PC-3 (cell line): ENCODE results near the gene TMCC2. TPM values are rescaled to one million over a fixed set of nuclear protein-coding genes. Genes with fewer than 3 reads are reported as not detected.

ENCODE experiments used
- ATAC-seq: fragments of 200-7000 bp; cut with Tn5 transposase; 2 replicates; pipeline ENCODE4 v1.9.1; 2020; ENCODE audit warnings: mild to moderate bottlenecking, moderate library complexity
- BruUV-seq: library from RNA; stranded (reverse); fragments of 400-500 nt; replicated peaks from 2 replicates; lab custom pipeline; 2021; lab: Mats Ljungman, UMichigan
- CTCF ChIA-PET: fragments of 300-600 bp; sonication (Branson Sonifier 250); formaldehyde crosslinking; loops from one replicate; lab custom pipeline; 2022; ENCODE audit warnings: antibody characterized with exemption; lab: Charles Lee
- POLR2A ChIA-PET: fragments of 300-600 bp; sonication (Branson Sonifier 250); formaldehyde crosslinking; loops from one replicate; lab custom pipeline; 2022; ENCODE audit warnings: antibody characterized with exemption; ENCODE audit not compliant: unreplicated experiment; lab: Charles Lee
- DNase-seq: peaks from one replicate; pipeline ENCODE4 v3.0.0-alpha.2; 2015
- H2AFZ ChIP-seq: fragments of 300-600 bp; sonication (generic); 2 replicates; pipeline ENCODE4 v1.6.0; 2016; ENCODE audit warnings: antibody characterized with exemption, low read length
- H3F3A ChIP-seq: fragments of 300-600 bp; sonication (generic); one replicate; pipeline ENCODE4 v1.6.0; 2017; ENCODE audit warnings: antibody characterized with exemption, low read length, control low read depth, mild to moderate bottlenecking; ENCODE audit not compliant: unreplicated experiment
- H3K27ac ChIP-seq: fragments of 300-600 bp; sonication (generic); 2 replicates; pipeline ENCODE4 v1.5.1; 2016; ENCODE audit warnings: mild to moderate bottlenecking, low read length
- H3K27me3 ChIP-seq: fragments of 300-600 bp; sonication (generic); 2 replicates; pipeline ENCODE4 v1.6.1; 2016; ENCODE audit warnings: low read length, mixed read lengths
- H3K36me3 ChIP-seq: fragments of 300-600 bp; sonication (generic); 2 replicates; pipeline ENCODE4 v1.6.1; 2016; ENCODE audit warnings: low read depth, mixed run types, low read length, mixed read lengths
- H3K4me1 ChIP-seq: fragments of 300-600 bp; sonication (generic); 2 replicates; pipeline ENCODE4 v1.5.1; 2016; ENCODE audit warnings: low read length; ENCODE audit not compliant: insufficient read depth
- H3K4me2 ChIP-seq: fragments of 300-600 bp; sonication (generic); 2 replicates; pipeline ENCODE4 v1.6.0; 2016; ENCODE audit warnings: low read length
- H3K4me3 ChIP-seq: fragments of 300-600 bp; sonication (generic); 2 replicates; pipeline ENCODE4 v1.5.1; 2016; ENCODE audit warnings: mild to moderate bottlenecking, low read length, mixed read lengths
- H3K79me2 ChIP-seq: fragments of 300-600 bp; sonication (generic); 2 replicates; pipeline ENCODE4 v1.6.1; 2017; ENCODE audit warnings: low read length, mixed read lengths
- H3K9ac ChIP-seq: fragments of 300-600 bp; sonication (generic); 2 replicates; pipeline ENCODE4 v1.6.0; 2016; ENCODE audit warnings: mild to moderate bottlenecking, low read length
- H3K9me2 ChIP-seq: fragments of 300-600 bp; sonication (generic); replicated peaks from 2 replicates; pipeline ENCODE4 v1.6.1; 2016; ENCODE audit warnings: mixed run types, low read length, mixed read lengths
- H3K9me3 ChIP-seq: fragments of 300-600 bp; sonication (generic); 2 replicates; pipeline ENCODE4 v1.6.1; 2016; ENCODE audit warnings: low read length, mixed read lengths
- H4K20me1 ChIP-seq: fragments of 300-600 bp; sonication (generic); 2 replicates; pipeline ENCODE4 v1.6.1; 2016; ENCODE audit warnings: low read length, mixed read lengths
- CTCF ChIP-seq: fragments of 300-600 bp; sonication (generic); conservative IDR thresholded peaks from 2 replicates; pipeline ENCODE4 v1.5.1; 2017; ENCODE audit warnings: antibody characterized with exemption, low read depth, mild to moderate bottlenecking, low read length
- EZH2 ChIP-seq: fragments of 300-600 bp; sonication (generic); IDR thresholded peaks from one replicate; pipeline ENCODE4 v1.6.1; 2017; ENCODE audit warnings: antibody characterized with exemption, mild to moderate bottlenecking, low read length; ENCODE audit not compliant: unreplicated experiment
- EZH2phosphoT487 ChIP-seq: fragments of 300-600 bp; sonication (generic); IDR thresholded peaks from 2 replicates; pipeline ENCODE4 v1.6.1; 2018; ENCODE audit warnings: mild to moderate bottlenecking, antibody characterized with exemption, low read length, borderline replicate concordance
- intact Hi-C: fragments of 100-400 bp; cut with micrococcal nuclease; formaldehyde crosslinking; loops from 2 replicates; pipeline ENCODE4 v1.9.0; 2023
- total RNA-seq: library from RNA; depleted of rRNA; stranded (reverse); fragments of >200 nt; gene quantifications from 2 replicates; pipeline ENCODE4 v1.2.3, GENCODE V29; 2014

Gene TMCC2
- total RNA-seq, 1 experiment from 2014 or later: 8.7 TPM

DNA sequence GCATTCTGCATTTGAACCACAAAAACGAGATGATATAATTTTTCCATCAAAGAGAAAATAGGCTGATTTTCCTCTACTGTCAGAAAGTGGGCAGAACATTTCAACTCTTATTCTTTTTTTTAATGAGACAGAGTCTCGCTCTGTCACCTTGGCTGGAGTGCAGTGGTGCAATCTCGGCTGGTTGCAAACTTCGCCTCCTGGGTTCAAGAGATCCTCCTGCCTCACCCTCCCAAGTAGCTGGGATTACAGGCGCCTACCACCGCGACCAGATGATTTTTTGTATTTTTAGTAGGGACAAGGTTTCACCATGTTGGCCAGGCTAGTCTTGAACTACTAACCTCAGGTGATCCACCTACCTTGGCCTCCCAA is 27.8 kb upstream of the TMCC2 start:
- H3K36me3 ChIP-seq: no peaks in the 10 kb centered on the region
- H4K20me1 ChIP-seq: no peaks in the 10 kb centered on the region
- no peak overlapping the region for H3K4me3 ChIP-seq
- no peak overlapping the region for H3K27ac ChIP-seq
- H3F3A ChIP-seq: no peaks in the 10 kb centered on the region
- no peak overlapping the region for H2AFZ ChIP-seq
- no peaks in the 10 kb centered on the region for H3K27me3 ChIP-seq
- H3K9me3 ChIP-seq: no peaks in the 10 kb centered on the region
- ATAC-seq: no peak
- intact Hi-C loops: no loop called here
- no peak overlapping the region for H3K4me2 ChIP-seq
- H3K79me2 ChIP-seq: peaks cover 50% of the 10 kb centered on the region
- no peaks in the 10 kb centered on the region for H3K9me2 ChIP-seq
- POLR2A ChIA-PET: no interaction called here
- H3K4me1 ChIP-seq: peaks cover 15% of the 10 kb centered on the region; the same call in 1 of the 2 replicates
- CTCF ChIA-PET: no interaction called here
- no peak overlapping the region for H3K9ac ChIP-seq
- TF ChIP-seq EZH2phosphoT487: no peak
- no peak for TF ChIP-seq CTCF
- no peak for TF ChIP-seq EZH2
- no TSS peak for BruUV-seq
- DNase-seq: no peak

DNA sequence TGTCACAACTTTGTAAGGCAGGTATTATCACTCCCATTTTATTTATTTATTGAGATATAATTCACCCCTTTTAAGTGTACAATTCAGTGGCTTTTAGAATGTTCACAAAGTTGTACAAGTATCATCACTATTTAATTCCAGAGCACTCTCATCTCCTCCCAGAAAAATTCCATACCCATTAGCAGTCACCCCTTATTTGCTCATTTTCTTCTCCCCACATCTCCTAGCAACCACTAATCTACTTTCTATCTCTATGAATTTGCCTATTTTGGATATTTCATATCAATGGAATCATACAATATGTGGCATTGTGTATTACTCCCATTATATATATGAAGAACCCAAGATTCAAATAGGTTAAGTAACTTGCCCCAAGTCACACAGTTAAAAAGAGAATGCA is 23.2 kb upstream of the TMCC2 start:
- Histone ChIP-seq H3K79me2 (peaks cover 51% of the 10 kb centered on the region), H3K9me3 (no peaks in the 10 kb centered on the region), H3K4me2 (peak overlapping the region; percentile 1; the same call in 1 of the 2 replicates), H3K9ac (no peak overlapping the region), H2AFZ (no peak overlapping the region), H3F3A (no peaks in the 10 kb centered on the region), H3K9me2 (no peaks in the 10 kb centered on the region), H3K4me3 (no peak overlapping the region), H4K20me1 (no peaks in the 10 kb centered on the region), H3K27me3 (no peaks in the 10 kb centered on the region), H3K36me3 (no peaks in the 10 kb centered on the region), H3K27ac (no peak overlapping the region), H3K4me1 (peaks cover 12% of the 10 kb centered on the region; the same call in 1 of the 2 replicates)
- no peak for DNase-seq
- BruUV-seq: no TSS peak
- peak; percentile 18 for ATAC-seq
- intact Hi-C loops: no loop called here
- ChIA-PET CTCF (no interaction called here), POLR2A (interaction anchor here (0.6 kb wide), 1 partner anchor 150 kb away, joined by 3 read pairs; no protein-coding TSS in a partner anchor)
- TF ChIP-seq CTCF: no peak
- TF ChIP-seq EZH2phosphoT487: no peak
- TF ChIP-seq EZH2: no peak

DNA sequence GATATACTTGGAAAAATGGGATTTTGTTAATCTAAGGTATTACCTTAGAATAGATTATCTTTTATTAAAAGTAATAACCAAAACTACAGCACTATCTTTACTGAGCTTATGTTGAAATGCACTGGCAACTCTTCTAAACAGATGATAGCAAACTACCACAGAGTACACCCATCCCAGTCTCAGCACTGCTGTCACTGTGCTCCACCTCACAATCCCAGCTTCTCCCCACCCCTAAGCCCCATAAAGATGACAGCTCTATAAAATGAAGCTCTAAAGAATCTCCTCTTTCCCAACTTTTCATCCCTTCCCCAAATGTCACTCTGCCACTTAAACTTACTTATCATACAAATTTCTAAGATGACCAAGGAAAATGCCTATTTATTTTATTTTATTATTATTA is 22.7 kb upstream of the TMCC2 start:
- CTCF ChIA-PET: no interaction called here
- BruUV-seq: no TSS peak
- H3K9ac ChIP-seq: no peak overlapping the region
- H2AFZ ChIP-seq: no peak overlapping the region
- H3F3A ChIP-seq: no peaks in the 10 kb centered on the region
- ATAC-seq (no peak), DNase-seq (no peak)
- no peaks in the 10 kb centered on the region for H3K27me3 ChIP-seq
- POLR2A ChIA-PET: interaction anchor here (0.6 kb wide), 1 partner anchor 151 kb away, joined by 3 read pairs; no protein-coding TSS in a partner anchor
- H3K27ac ChIP-seq: no peak overlapping the region
- no peaks in the 10 kb centered on the region for H3K36me3 ChIP-seq
- peaks cover 52% of the 10 kb centered on the region for H3K79me2 ChIP-seq
- H4K20me1 ChIP-seq: no peaks in the 10 kb centered on the region
- H3K4me1 ChIP-seq: peaks cover 10% of the 10 kb centered on the region; the same call in 1 of the 2 replicates
- no peak overlapping the region for H3K4me2 ChIP-seq
- no peak overlapping the region for H3K4me3 ChIP-seq
- H3K9me2 ChIP-seq: no peaks in the 10 kb centered on the region
- intact Hi-C loops: no loop called here
- no peaks in the 10 kb centered on the region for H3K9me3 ChIP-seq
- TF ChIP-seq EZH2 (no peak), CTCF (no peak), EZH2phosphoT487 (no peak)
